WERI-Rb-1 (cell line): Measurements from ENCODE around the gene CDHR4.

Experiments used
- DNase-seq: peaks from one replicate; pipeline ENCODE4 v3.0.0-alpha.2; 2020
- H3K27ac ChIP-seq: fragments of 250-450 bp; sonication (Bioruptor Pico); 2 replicates; pipeline ENCODE4 v1.5.1; 2020; ENCODE audit warnings: mild to moderate bottlenecking, moderate library complexity
- H3K27me3 ChIP-seq: fragments of 250-450 bp; sonication (Bioruptor Pico); 2 replicates; pipeline ENCODE4 v1.5.1; 2021; ENCODE audit warnings: mild to moderate bottlenecking, low read depth, moderate library complexity; ENCODE audit not compliant: insufficient read depth, severe bottlenecking
- H3K36me3 ChIP-seq: fragments of 250-450 bp; sonication (Bioruptor Pico); 2 replicates; pipeline ENCODE4 v1.5.1; 2020; ENCODE audit warnings: mild to moderate bottlenecking, moderate library complexity
- H3K4me3 ChIP-seq: 2 replicates; pipeline ENCODE4 v1.5.1; 2011; ENCODE audit warnings: low read depth, mild to moderate bottlenecking, control low read depth, low read length
- H3K9me3 ChIP-seq: fragments of 250-450 bp; sonication (Bioruptor Pico); 2 replicates; pipeline ENCODE4 v1.5.1; 2021; ENCODE audit warnings: mild to moderate bottlenecking, moderate library complexity; ENCODE audit not compliant: severe bottlenecking
- CTCF ChIP-seq: IDR thresholded peaks from 2 replicates; pipeline ENCODE4 v1.5.1; 2011; ENCODE audit warnings: low read depth, mild to moderate bottlenecking, control low read depth, inconsistent platforms, low read length

CDHR4 gene

GRCh38 chr3:49769286-49769915 lies 30.3 kb downstream of the CDHR4 start:
- H3K9me3 ChIP-seq, result no peaks in the 10 kb centered on the region
- no peaks in the 10 kb centered on the region for H3K27me3 ChIP-seq
- H3K27ac ChIP-seq, result no peak overlapping the region
- H3K4me3 ChIP-seq, result no peak overlapping the region
- peaks cover 16% of the 10 kb centered on the region for H3K36me3 ChIP-seq
- TF ChIP-seq CTCF, result no peak
- no peak for DNase-seq

- Histone ChIP-seq H3K27ac (no peak overlapping the region), H3K36me3 (peaks cover 8% of the 10 kb centered on the region)
Measured at GRCh38 chr3:49763981-49764380, 35.7 kb downstream of the CDHR4 start.

GRCh38 chr3:49761661-49762060 lies 38.0 kb downstream of the CDHR4 start:
- Histone ChIP-seq H3K27ac (no peak overlapping the region), H3K27me3 (no peaks in the 10 kb centered on the region), H3K4me3 (no peak overlapping the region), H3K36me3 (peaks cover 8% of the 10 kb centered on the region), H3K9me3 (no peaks in the 10 kb centered on the region)
- no peak for DNase-seq
- TF ChIP-seq CTCF, result no peak

More at GRCh38 chr3:49763981-49764380, 35.7 kb downstream of the CDHR4 start:
- no peaks in the 10 kb centered on the region for H3K27me3 ChIP-seq
- no peak for TF ChIP-seq CTCF
- no peak for DNase-seq
- H3K9me3 ChIP-seq, result no peaks in the 10 kb centered on the region
- H3K4me3 ChIP-seq, result no peak overlapping the region

GRCh38 chr3:49759226-49759625 lies 40.4 kb downstream of the CDHR4 start:
- no peak for TF ChIP-seq CTCF
- Histone ChIP-seq H3K27ac (no peak overlapping the region), H3K36me3 (no peaks in the 10 kb centered on the region; the same call in 1 of the 2 replicates), H3K4me3 (no peak overlapping the region), H3K27me3 (no peaks in the 10 kb centered on the region), H3K9me3 (no peaks in the 10 kb centered on the region)
- DNase-seq, result no peak

GRCh38 chr3:49757197-49757596 lies 42.5 kb downstream of the CDHR4 start:
- H3K27me3 ChIP-seq, result no peaks in the 10 kb centered on the region
- no peak overlapping the region for H3K4me3 ChIP-seq
- H3K36me3 ChIP-seq, result no peaks in the 10 kb centered on the region; the same call in 1 of the 2 replicates
- no peak for DNase-seq
- no peaks in the 10 kb centered on the region for H3K9me3 ChIP-seq
- no peak overlapping the region for H3K27ac ChIP-seq
- TF ChIP-seq CTCF, result no peak

- no peak overlapping the region for H3K27ac ChIP-seq
- no peaks in the 10 kb centered on the region; the same call in 1 of the 2 replicates for H3K36me3 ChIP-seq
- TF ChIP-seq CTCF, result no peak
- DNase-seq, result no peak
- no peaks in the 10 kb centered on the region for H3K27me3 ChIP-seq
- no peaks in the 10 kb centered on the region for H3K9me3 ChIP-seq
- H3K4me3 ChIP-seq, result no peak overlapping the region
Measured at GRCh38 chr3:49756036-49756435, 43.6 kb downstream of the CDHR4 start.
